Myocyte (in vitro differentiated cells): ENCODE measurements around the gene HPCAL1. TPM values are rescaled to one million over a fixed set of nuclear protein-coding genes. Genes with fewer than 3 reads are reported as not detected.
A peak's percentile ranks its signal among the peaks of the same experiment; 100 is the strongest.

Experiments used
- DNase-seq: peaks from one replicate; pipeline ENCODE4 v3.0.0-alpha.2; 2012; ENCODE audit warnings: low read depth
- total RNA-seq: library from RNA; depleted of rRNA; stranded (reverse); fragments of >200 nt; gene quantifications from 2 replicates; pipeline ENCODE4 v1.2.3, GENCODE V29; 2014

HPCAL1 gene
- total RNA-seq, 1 donor from 2014 or later: 91.6 TPM

DNA sequence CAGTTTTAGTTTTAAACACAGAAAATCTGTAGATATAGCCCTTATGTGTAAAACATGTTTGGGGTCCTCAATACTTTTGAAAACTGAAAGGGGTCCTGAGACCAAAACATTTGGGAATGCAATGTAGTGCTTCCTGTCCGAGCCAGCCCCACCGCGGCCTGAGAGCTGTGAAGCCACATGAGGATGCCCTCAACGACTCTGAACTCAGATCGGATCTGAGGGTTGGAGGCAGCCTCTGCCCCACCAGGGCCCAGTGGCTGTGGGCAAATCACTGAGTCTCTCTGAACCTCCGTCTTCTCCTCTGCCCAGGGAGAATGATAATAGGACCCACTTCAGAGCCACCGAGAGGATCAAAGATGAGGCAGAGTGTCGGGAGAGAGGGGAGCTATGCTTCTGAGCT, 33.4 kb upstream of the HPCAL1 start:
- DNase-seq: no peak

DNA sequence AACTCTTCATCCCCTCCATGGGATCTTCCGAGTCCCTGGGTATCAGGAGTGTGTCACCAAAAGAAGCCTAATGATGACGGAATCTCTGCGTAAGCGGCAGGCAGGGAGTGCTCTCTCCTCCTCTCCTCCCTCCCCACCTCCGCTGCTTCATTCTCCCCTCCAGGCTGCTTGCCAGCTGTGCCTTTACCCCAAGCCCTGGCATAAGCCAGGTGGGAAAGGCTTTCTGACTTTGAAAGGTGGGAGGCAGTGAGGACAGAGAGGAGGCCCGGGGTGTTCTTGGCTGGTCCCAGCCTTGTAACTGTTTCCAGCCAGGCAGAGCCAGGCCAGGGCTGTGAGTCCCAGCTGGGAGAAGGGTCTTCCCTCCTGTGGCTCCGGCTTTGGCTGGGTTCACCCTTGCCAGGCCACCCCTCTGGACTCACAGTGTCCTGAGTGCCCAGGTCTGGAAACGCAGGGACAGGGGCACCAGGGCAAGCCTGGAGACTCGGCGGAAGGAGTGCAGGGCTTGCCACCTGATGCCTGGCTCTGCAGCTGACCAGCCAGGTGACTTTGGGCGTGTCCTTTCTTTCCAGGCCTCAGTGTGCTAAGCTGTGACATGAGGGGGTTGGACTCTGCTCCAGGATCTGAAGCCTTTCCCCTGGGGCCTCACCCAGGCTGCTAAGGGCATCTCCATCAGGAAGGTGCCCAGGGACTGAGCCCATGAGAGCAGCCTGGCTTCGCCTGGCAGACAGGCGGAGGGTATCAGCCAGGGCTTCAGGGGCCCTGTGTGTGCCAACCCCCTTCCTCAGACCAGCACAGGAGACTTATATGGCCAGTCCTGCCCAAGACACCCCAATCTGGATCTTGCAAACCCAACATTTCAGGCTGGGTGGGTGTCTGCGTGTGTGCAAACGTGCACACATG, 32.7 kb upstream of the HPCAL1 start:
- DNase-seq: no peak

DNA sequence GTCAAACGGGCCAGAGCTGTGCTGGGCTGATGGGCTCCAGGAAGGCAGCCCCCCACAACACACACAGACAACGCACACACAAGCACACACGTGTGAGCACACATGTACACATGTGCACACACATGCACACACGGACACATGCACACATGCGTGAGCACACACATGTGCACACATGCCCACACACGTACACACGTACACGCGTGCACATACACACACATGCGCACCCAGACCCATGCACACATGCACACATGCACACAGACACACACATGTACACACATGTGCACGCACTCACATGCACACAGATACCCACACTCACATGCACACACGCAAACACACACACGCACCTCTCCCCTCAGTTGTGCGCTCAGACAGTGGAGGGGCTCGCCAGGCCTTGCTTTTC, 31.2 kb upstream of the HPCAL1 start:
- DNase-seq: no peak

DNA sequence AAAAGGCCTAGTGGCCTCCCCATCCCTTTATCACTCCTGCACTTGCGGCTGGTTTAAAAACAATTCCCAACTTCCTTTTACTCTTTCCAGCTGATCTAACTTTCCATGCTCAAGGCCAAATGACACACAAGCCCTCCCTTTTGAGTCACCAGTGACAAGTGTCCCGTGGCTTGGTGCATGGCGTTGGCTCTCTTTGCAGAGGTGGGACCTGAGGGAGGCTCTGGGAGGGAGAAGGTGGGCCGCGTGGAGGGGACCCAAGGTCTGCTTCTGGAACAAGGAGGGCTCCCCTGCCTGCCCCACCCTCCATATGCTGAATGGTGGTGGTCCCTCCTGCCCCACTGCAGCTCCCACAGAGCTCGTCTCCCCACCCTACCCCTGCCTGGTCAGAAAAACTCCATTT, 30.8 kb upstream of the HPCAL1 start:
- DNase-seq: peak; percentile 39

DNA sequence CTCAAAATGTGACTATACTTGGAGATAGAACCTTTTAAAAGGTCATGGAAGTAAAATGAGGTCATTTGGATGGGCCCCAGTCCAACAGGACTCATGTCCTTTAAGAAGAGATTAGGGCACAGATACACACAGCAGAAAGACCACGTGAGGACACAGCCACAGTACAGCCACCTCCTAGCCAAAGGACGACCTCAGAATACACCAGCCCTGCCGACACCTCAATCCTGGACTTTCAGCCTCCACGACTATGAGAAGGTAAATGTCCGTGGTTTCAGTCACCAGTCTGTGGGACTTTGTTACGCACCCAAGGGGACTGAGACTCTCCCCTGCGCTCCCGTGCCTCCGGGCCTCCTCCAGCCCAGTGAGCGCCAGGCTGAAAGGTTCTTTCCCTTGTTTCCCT, 30.2 kb upstream of the HPCAL1 start:
- no peak for DNase-seq

DNA sequence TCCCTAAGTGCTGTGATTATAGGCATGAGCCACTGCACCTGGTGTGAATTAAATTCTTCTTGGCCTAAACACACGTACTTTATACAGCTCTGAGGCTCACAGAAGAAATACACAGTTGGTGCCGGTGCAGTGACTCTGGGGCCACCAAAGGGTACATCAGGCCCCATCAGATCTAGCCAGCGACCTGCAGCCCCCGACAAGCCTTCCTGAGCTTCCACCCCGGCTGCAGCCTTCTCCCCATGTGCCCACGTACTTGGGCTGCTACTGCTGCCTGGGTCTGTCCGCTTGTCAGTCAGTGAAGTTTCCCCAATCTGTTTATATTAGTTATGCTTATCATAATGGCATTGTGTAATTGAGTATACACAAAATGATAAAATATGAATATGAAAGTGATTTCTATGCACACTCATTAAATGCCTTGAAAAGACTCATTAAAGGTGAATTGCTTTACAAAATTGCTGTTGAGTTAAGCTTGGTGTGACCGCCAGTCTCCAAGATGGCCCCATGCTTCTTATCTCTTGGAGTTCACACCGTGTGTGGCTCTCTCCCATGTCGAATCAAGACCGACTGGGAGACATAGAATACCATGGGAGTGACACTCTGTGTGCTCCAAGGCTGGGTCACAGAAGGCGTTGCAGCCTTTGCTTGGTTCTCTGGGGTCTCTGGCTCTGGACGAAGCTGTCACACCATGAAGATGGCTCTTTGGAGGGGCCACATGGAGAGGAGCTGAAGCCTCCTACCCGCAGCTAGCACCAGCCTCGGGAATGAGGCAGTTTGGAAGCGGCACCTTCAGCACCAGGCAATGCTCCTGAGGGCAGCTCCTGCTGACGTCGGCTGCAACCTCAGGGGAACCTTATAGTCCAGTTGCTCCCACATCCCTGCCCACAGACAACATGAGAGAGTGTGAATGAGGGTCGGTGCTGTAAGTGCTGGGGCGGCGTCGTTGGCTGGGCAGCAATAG, 29.2 kb upstream of the HPCAL1 start:
- DNase-seq: no peak

DNA sequence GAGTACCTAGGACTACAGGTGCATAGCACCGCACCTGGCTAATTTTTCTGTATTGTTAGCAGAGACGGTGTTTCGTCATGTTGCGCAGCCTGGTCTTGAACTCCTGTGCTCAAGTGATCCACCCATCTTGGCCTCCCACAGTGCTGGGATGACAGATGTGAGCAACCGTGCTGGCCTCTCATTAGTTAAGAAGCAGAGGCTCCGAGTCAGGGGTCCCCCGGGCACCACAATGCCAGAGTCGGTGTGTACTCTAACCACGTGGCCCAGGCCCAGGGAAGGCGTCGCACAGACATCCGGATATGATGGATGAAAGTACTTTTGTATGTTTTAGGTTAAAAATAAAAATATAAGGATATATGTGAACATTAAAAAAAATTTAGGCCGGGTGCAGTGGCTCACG, 28.3 kb upstream of the HPCAL1 start:
- DNase-seq: no peak

DNA sequence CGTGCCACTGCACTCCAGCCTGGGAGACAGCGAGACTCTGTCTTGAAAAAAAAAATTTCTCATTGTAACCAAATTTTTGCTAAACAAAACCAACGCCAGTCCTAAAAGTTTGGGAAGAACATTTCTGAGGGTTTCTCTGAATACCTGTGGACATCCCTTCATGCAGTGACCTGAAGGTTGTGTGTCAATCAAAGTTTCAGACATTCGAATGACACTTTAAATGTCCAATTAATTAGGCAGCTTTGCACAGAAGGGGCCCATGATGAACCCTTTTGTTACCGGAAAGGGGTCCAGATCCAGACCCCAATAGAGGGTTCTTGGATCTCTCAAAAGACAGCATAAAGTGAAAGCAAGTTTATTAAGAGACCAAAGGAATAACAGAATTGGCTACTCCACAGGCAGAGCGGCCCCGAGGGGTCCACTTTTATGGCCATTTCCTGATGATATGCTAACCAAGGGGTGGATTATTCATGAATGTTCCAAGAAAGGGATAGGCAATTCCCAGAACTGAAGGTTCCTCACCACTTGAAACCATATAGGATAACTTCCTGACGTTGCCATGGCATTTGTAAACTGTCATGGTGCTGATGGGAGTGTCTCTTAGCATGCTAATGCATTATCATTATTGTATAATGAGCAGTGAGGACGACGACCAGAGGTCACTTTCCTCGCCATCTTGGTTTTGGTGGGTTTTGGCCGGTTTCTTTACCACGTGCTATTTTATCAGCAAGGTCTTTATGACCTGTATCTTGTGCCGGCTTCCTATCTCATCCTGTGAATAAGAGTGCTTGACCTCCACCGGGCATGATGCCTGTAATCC, 27.5 kb upstream of the HPCAL1 start:
- no peak for DNase-seq

DNA sequence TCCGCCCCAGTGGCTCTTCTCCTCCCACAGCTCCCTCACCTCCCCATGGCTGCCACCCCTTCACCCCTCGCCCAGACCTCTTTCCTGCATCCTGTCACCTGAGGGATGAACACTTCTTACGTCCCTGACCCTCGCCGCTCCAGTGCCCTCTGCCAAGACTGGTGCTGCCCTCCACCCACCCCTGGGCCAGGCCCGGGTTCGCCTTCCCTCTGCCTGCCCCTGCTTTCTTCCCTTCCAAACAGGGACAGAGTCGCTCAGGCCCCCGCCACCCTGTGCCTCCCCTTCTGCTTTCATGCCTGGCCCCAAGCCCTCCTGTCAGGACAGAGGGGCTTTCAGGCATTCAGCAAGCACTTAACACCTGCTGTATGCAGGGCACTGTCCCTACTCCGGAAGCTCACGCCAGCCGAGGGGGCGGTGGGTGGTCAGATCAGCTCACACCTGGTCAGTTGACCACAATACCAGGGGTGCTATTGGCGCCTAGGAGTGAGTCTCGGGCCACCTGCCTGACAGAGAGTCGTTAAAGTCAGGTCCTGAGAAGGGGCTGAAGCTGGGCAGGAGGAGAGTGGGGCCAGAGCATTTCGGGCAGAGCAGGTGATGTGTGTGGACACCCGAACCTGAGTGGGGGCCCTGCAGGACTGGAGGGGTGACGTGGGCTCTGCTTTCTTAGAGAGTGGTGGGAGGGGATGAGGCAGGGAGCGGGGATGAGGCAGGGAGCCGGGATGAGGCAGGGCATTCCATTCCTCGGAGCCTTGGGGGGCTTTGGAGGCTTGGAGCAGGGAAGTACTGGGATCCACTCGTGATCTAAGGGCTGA, 26.0 kb upstream of the HPCAL1 start:
- no peak for DNase-seq

DNA sequence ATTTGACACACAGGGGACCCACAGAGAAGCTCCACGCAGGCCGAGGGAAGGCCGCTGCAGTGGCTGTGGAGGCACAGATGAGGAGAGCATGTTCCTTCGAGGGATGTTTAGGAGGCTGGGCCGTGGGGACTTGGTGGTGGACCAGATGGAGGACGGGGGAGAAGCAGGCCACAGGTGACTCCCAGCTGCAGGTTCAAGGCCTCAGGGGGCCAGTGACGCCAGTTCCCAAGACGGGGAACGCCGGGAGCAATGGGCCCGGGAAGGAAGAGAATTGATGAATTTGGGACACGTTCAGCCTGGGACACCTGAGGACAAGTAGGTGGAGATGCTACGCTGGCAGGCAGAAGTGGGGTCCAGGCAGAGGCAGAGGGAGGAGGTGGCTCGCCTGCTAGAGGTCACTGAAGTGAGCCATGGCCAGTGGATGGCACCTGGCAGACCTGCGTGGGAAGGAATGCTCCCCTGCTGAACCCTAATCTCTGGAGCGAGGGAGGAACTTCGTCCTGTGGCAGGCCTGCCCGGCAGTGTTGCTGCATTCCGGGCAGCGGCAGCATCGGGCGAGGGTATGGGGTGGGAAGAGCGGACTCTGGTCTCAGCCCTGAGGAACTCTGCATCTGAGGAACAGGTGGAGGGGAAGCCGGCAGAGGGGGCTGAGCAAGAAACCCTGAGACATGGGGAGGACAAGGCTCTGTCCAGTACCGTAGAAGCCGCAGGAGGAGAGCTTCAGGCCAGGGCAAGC, 25.2 kb upstream of the HPCAL1 start:
- no peak for DNase-seq

DNA sequence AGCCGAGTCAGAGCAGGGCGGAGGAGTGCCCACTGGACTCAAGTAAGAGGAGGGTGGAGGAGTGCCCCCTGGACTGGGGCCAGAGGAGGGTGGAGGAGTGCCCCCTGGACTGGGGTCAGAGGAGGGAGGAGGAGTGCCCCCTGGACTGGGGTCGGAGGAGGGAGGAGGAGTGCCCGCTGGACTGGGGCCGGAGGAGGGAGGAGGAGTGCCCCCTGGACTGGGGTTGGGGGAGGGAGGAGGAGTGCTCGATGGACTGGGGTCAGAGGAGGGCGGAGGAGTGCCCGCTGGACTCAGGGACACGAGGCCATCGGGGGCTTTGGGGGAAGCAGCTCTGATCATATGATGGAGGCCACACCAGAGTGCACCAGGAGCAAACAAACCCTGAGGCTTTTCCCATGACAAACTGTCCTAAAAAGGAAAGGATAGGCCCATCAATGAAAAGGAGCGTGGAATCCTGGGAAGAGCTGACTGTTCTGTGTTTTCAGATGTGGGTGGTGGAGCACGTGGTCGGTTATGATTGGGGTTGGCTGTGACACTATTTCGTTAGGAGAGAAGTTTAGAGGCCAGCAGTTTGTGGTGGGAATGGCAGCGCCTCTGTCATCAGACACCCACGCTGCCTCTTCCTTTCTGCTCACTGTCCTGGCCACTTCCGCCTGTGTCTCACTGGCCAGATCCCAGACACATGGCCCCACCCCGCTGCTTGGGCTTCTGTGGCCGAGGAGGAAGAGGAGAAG, 24.5 kb upstream of the HPCAL1 start:
- peak; percentile 97 for DNase-seq

DNA sequence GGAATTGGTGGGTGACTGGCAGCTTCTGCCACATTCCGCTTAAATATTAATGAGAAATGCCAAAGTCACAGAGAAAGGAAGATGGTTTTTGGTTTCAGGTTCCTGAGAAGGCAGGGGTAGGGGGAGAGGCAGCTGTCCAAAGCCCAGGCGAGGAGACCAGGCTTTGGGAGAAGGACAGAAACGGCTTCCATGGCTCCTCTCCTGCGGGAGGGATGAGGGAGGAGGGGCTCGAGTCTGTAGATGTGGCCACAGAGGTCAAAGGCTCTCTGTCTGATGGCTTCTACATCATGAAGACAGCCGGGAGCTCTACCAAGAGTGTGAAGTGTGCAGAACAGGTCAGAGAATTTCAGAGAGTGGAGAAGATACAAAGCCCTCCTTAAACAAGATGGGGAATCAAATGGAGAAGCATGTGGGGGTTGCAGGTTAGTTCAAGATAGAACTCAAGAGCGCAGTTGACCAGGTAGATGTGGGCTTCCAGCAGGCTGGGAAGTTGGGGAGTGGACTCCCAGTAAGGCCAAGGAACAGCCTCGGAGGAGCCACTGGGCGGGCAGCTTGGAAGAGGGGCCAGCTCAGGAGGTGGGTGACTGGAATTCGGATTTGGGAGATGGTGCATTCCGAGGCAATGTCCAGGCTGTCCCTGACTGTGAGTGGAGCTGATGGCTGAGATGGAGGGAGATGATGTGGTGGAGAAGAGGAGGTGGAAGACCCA, 23.8 kb upstream of the HPCAL1 start:
- peak; percentile 83 for DNase-seq

DNA sequence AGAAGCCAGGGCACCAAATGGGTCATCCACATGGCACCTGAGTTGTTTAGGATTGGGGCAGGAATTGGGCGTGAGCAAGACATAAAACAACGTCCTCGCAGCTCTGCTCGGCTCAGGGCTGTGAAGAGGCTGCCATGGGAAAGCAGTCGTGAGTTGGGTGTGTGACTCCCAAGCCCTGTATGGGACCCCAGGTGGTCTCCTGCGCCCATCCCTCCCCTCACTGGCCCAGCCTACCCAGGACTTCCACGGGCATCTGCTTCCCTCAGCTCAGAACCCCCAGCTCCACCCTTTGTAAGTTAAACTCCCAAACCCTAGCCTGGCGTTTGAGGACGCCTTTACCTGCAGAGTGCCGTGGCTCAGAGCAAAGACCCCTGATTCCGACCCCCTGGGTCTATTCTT, 23.2 kb upstream of the HPCAL1 start:
- no peak for DNase-seq

DNA sequence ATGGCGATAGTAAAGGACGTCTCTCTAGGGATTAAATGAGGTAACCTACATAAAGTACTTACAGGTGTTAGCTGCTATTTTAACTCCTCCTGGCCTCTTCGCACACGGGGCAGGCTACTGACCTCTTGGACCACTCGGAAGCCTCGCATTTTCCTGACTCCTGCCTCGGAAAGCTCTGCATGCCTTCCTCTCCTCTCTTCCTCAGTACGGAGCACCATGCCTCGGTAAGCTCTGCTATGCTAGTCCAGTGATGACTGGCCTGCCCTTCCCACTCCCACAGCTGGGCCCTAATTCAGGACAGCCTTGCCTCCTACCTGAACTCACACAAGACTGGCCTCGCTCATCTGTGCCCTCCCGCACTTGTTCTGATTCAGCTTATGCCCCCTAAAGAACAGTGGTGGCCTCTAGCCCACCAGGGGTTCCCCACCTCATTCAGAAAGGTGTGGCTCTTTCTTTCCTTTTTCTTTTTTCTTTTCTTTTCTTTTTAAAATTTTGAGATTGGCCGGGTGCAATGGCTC, 22.7 kb upstream of the HPCAL1 start:
- DNase-seq: no peak

DNA sequence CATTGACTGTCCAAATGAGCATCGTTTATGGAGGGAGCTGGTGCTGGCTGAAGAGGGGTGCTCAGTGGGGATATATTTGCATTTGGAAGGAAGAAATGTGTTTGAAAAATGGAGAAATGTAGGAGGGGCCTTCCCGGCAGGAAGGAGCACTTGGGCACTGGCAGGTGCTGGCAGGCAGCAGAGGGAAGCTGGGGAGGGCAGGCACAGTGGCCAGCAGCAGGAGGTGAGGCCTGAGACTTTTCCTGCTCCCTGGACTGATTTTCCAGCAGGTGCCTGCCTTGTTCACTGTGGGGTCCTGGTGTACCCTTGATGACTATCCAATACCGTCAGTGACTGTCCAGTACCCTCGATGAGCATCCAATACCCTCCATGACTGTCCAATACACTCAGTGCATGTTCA, 20.8 kb upstream of the HPCAL1 start:
- DNase-seq: no peak

DNA sequence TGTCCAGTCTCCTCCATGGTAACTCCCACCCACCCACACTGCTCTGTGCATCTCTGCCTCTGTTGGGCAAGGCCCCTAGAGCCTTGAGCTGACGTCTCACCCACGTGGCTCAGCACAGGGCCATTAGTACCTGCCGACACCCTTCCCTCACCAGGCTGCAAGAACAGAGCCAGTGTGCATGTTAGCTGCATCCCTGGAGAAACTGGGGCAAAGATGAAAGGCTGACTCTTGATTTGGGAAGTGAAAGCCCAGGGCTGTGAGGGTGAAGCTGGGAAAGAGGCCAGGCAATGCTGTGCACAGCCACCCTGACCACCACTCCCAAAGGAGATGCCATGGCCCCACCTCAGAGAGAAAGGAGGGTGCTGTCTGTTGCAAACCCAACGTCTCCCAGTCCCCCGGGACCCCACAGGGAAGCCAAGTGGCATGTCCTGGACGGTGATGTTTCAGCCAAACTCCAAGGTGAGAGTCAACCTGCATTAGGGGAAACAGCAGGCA, 20.0 kb upstream of the HPCAL1 start:
- no peak for DNase-seq

DNA sequence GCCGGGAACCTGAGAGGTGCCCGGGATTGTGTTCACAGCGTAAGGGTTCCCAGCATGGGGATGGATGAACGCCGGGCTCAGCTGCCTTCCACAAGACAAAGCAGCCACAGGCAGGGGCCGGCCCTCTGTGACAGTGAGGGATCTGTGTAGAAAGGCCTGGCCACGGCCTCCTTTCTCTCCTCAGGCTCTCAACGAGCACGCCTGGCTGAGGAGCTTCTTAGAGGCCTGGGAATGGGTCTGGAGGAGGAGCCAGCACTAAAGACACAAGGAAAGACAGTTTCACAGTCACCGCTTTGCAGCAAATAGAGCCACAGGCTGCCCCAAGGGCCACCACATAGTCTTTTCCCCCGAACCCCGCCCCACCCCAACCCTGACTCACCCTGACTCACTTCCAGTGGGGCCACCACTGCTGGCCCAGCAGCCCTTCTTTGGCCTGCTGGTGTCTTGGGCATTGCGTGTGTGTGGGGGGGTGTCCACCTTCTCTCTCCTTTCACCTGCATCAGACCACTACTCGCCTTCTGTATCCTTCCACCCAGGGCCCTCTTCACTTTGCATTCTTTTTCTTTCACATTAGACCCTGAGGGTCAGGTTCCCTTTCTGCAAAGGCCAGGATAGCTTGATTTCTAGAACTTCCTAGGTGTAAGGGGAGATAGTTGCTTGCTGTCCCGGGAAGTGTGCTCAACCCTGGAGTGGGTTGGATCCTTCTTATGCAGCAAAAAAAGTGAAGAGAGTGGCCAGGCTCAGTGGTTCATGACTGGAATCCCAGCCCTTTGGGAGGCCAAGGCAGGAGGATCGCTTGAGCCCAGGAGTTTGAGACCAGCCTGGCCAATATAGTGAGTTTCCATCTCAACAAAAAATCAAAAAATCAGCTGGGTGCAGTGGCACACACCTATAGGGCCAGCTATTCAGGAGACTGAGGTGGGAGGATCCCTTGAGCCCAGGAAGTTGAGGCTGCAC, 19.3 kb upstream of the HPCAL1 start:
- peak; percentile 80 for DNase-seq
